Sigmoid colon (tissue), 7 donors: Measurements from ENCODE around the gene SDHAF2. TPM values are rescaled to one million over a fixed set of nuclear protein-coding genes. Genes with fewer than 3 reads are reported as not detected.

ENCODE experiments used
- DNase-seq: peaks from one replicate; pipeline ENCODE4 v3.0.0-alpha.2; 2019
- H3K27ac ChIP-seq, 4 donors: fragments of 200-600 bp; sonication (generic); one replicate each; pipeline ENCODE4 v1.5.1; 2016 to 2019; ENCODE audit warnings: mild to moderate bottlenecking in 1 of 4
- H3K27me3 ChIP-seq, 3 donors: fragments of 200-600 bp; sonication (generic); one replicate each; pipeline ENCODE4 v1.5.1; 2019; ENCODE audit warnings: mild to moderate bottlenecking in 1 of 3
- H3K36me3 ChIP-seq, 4 donors: fragments of 200-600 bp; sonication (generic); one replicate each; pipeline ENCODE4 v1.5.1; 2016 to 2019
- H3K4me1 ChIP-seq, 4 donors: fragments of 200-600 bp; sonication (generic); one replicate each; pipeline ENCODE4 v1.5.1; 2017 to 2019
- H3K4me3 ChIP-seq, 4 donors: fragments of 200-600 bp; sonication (generic); one replicate each; pipeline ENCODE4 v1.5.1; 2017 to 2019; ENCODE audit warnings: mild to moderate bottlenecking in 2 of 4, moderate library complexity in 1 of 4
- H3K9me3 ChIP-seq, 4 donors: fragments of 200-600 bp in 3 of 4; sonication (generic) in 3 of 4; one replicate each; pipeline versions ENCODE4 v1.5.1 to v1.6.1; 2013 to 2019
- CTCF ChIP-seq, 4 experiments: fragments of 450-650 bp in 3 of 4; fragments of 200-600 bp in 1 of 4; IDR thresholded peaks; one replicate each; pipeline ENCODE4 v1.5.1; 2016 to 2019; ENCODE audit warnings: antibody characterized with exemption in 4 of 4, mild to moderate bottlenecking in 3 of 4, moderate library complexity in 2 of 4
- EP300 ChIP-seq, 4 donors: sonication (generic); formaldehyde crosslinking; IDR thresholded peaks; one replicate each; pipeline ENCODE4 v1.6.1; 2017; ENCODE audit warnings: antibody characterized with exemption in 4 of 4
- POLR2A ChIP-seq, 2 donors: fragments of 450-650 bp; IDR thresholded peaks; one replicate each; pipeline ENCODE4 v1.6.1; 2016; ENCODE audit warnings: antibody characterized with exemption in 2 of 2, mild to moderate bottlenecking in 2 of 2, moderate library complexity in 2 of 2
- POLR2AphosphoS5 ChIP-seq, 4 donors: sonication (generic); formaldehyde crosslinking; IDR thresholded peaks; one replicate each; pipeline ENCODE4 v1.6.1; 2017; ENCODE audit warnings: antibody characterized with exemption in 4 of 4
- WGBS, 2 donors: extraction: QIAGEN DNeasy Blood & Tissue Kit; methylation state at CpG; one replicate each; pipeline ENCODE4 v1.1.7; 2013; 5-methylcytosine and 5-hydroxymethylcytosine counted together
- intact Hi-C: fragments of 100-400 bp; cut with DNase I; formaldehyde crosslinking; loops from one replicate; pipeline ENCODE4 v1.15.1; 2023
- polyA plus RNA-seq, 3 donors: library from polyadenylated mRNA; stranded (reverse); fragments of 200-250 nt; gene quantifications; one replicate each; pipeline ENCODE4 v1.2.3, GENCODE V29; 2013
- total RNA-seq, 4 donors: library from RNA; depleted of rRNA; stranded (reverse); fragments of >200 nt; gene quantifications; one replicate each; pipeline ENCODE4 v1.1.0, GENCODE V29; 2016
- donor health status: healthy with polysubstance abuse.
- donor health status: Bipolar disorder and iron deficiency.
- donor health status: healthy.

SDHAF2 gene
- total and polyA plus RNA-seq, 7 donors = 27.3 to 97.3 (median 61.7) TPM

GRCh38 chr11:61481806-61482205, 51.9 kb downstream of the SDHAF2 start:
- Histone ChIP-seq H3K4me1 (peaks cover 0 to 13% (median 11%) of the 10 kb centered on the region in 4 donors), H3K27me3 (peaks cover 0 to 6% (median 0%) of the 10 kb centered on the region in 3 donors), H3K27ac (no peak overlapping the region), H3K36me3 (no peaks in the 10 kb centered on the region), H3K9me3 (no peaks in the 10 kb centered on the region), H3K4me3 (no peak overlapping the region)
- WGBS, 2 donors = 68 to 71% methylated on average over 10 of the region's 10 CpGs
- intact Hi-C loops = no loop called here
- DNase-seq = no peak
- TF ChIP-seq CTCF (IDR thresholded peaks at IDR 0.05) (no peak), POLR2A (IDR thresholded peaks at IDR 0.05) (no peak), POLR2AphosphoS5 (IDR thresholded peaks at IDR 0.05) (no peak), EP300 (IDR thresholded peaks at IDR 0.05) (no peak)

- 51 to 53% methylated on average over 7 of the region's 7 CpGs for WGBS, 2 donors
- H3K27ac ChIP-seq = no peak overlapping the region
- H3K36me3 ChIP-seq = no peaks in the 10 kb centered on the region
- H3K9me3 ChIP-seq = no peaks in the 10 kb centered on the region
- intact Hi-C loops = no loop called here
- no peak for DNase-seq
- TF ChIP-seq EP300 (IDR thresholded peaks at IDR 0.05) = no peak
- TF ChIP-seq CTCF (IDR thresholded peaks at IDR 0.05) = peak in 1 of 4 experiments; percentile 28
- peaks cover 0 to 6% (median 5%) of the 10 kb centered on the region in 4 donors for H3K4me1 ChIP-seq
- peaks cover 0 to 6% (median 0%) of the 10 kb centered on the region in 3 donors for H3K27me3 ChIP-seq
- no peak overlapping the region for H3K4me3 ChIP-seq
These were observed 52.6 kb downstream of the SDHAF2 start for GRCh38 chr11:61482513-61482912.

GRCh38 chr11:61484541-61484940, 54.6 kb downstream of the SDHAF2 start:
- H3K9me3 ChIP-seq = no peaks in the 10 kb centered on the region
- TF ChIP-seq POLR2A (IDR thresholded peaks at IDR 0.05) (no peak), POLR2AphosphoS5 (IDR thresholded peaks at IDR 0.05) (no peak), EP300 (IDR thresholded peaks at IDR 0.05) (no peak), CTCF (IDR thresholded peaks at IDR 0.05) (no peak)
- H3K27me3 ChIP-seq = peaks cover 0 to 6% (median 0%) of the 10 kb centered on the region in 3 donors
- no peak overlapping the region for H3K27ac ChIP-seq
- no peak overlapping the region for H3K4me3 ChIP-seq
- intact Hi-C loops = no loop called here
- H3K36me3 ChIP-seq = no peaks in the 10 kb centered on the region
- H3K4me1 ChIP-seq = peaks cover 0 to 14% (median 12%) of the 10 kb centered on the region in 4 donors
- WGBS, 2 donors = 87% methylated on average over 11 of the region's 11 CpGs
- DNase-seq = no peak

GRCh38 chr11:61485080-61485479, 55.2 kb downstream of the SDHAF2 start:
- TF ChIP-seq CTCF (IDR thresholded peaks at IDR 0.05) (no peak), EP300 (IDR thresholded peaks at IDR 0.05) (no peak), POLR2AphosphoS5 (IDR thresholded peaks at IDR 0.05) (no peak), POLR2A (IDR thresholded peaks at IDR 0.05) (no peak)
- Histone ChIP-seq H3K36me3 (no peaks in the 10 kb centered on the region), H3K27me3 (peaks cover 0 to 6% (median 0%) of the 10 kb centered on the region in 3 donors), H3K4me3 (no peak overlapping the region), H3K27ac (no peak overlapping the region), H3K9me3 (no peaks in the 10 kb centered on the region), H3K4me1 (peaks cover 0 to 19% (median 18%) of the 10 kb centered on the region in 4 donors)
- intact Hi-C loops = no loop called here
- 94 to 97% methylated on average over 11 of the region's 11 CpGs for WGBS, 2 donors
- DNase-seq = no peak

GRCh38 chr11:61486011-61486620, 56.2 kb downstream of the SDHAF2 start:
- no peak overlapping the region for H3K27ac ChIP-seq
- WGBS, 2 donors = 93 to 95% methylated on average over 6 of the region's 6 CpGs
- no peak for DNase-seq
- H3K27me3 ChIP-seq = peaks cover 0 to 6% (median 0%) of the 10 kb centered on the region in 3 donors
- intact Hi-C loops = no loop called here
- TF ChIP-seq CTCF (IDR thresholded peaks at IDR 0.05) = no peak
- TF ChIP-seq POLR2AphosphoS5 (IDR thresholded peaks at IDR 0.05) = no peak
- no peak for TF ChIP-seq EP300 (IDR thresholded peaks at IDR 0.05)
- no peak overlapping the region for H3K4me3 ChIP-seq
- H3K36me3 ChIP-seq = no peaks in the 10 kb centered on the region
- no peaks in the 10 kb centered on the region for H3K9me3 ChIP-seq
- peaks cover 0 to 29% (median 27%) of the 10 kb centered on the region in 4 donors for H3K4me1 ChIP-seq
